Measurements from ENCODE around the gene POTEJ.
"Not testable (repeated sequence)": the region's sequence is repeated elsewhere in the genome, so short reads cannot be mapped to it uniquely, and the experiment has no call there.

POTEJ gene

DNA sequence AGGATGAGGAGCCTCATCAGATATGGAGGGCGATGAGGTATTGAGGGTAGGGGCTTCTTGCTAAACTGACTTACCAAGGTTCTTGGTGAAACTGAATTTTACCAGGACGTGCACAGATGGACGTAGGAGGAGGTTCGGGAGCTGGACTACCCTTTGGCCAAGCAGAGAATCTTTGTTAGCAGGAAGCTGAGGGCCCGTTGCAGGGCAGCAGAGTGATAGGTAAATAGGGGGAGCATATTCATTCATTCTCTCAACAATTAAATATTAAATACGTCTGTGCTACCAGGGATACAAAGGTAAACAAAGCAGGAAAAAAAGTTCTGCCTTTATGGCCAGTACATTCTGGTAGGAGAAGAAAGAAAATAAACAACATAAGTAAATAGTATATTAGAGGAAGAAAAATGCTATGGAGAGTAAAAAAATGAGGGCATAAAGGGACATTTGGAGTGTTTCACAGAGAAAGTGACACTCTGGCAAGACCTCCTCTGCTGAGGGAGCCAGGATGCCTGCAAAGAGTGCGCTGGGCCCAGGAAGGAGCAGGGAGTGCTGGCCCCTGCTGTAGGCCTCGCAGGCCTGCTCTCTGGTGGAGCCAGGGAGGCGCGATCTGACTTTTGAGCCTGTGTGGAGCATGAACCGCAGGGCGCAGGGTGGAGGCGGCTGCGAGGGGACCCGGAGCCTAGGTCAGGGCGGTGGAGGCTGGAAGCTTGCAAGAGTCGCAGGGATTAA lies 2.8 kb upstream of the POTEJ start:
- not testable (repeated sequence) for DNase-seq

DNA sequence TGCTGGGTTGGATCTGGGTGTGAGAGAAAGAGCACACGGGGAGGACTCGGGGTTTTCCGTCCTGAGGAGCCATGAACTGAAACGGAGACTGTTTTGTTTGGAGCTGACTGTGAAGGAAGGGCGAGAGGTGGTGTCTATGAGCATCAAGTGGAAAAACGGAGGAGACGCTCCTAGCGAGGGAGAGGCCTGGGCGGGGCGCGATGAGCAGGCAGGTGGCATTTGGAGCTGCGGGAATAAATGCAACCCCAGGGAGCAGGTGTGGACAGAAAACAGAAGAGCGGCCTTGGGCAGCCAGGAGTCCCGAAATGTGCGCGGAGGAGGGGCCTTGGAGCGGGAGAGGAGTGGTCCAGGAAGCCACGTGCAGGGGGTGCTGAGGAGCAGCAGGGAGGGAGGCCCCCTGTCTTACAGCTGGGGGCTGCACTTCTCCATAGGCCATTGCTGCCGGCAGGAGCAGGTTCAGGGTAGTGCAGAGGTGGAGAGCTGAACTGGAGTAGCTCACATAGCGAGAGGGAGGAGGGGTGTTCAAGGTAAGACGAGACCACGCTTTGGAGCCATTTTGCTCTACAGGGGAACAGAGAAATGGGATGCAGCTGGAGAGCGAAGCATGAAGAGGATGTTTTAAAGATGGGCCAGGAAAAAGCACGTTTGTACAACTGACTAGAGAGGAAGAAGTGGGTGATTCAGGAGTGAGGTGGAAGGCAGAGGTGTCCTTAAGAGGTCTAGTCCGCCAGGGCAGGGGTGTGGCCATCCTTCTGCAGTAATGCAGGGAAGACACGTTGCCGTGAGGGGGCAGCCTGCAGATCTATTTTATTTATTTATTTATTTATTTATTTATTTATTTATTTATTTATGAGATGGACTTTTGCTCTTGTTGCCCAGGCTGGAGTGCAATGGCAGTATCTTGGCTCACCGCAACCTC lies 2.0 kb upstream of the POTEJ start:
- not testable (repeated sequence) for DNase-seq

DNA sequence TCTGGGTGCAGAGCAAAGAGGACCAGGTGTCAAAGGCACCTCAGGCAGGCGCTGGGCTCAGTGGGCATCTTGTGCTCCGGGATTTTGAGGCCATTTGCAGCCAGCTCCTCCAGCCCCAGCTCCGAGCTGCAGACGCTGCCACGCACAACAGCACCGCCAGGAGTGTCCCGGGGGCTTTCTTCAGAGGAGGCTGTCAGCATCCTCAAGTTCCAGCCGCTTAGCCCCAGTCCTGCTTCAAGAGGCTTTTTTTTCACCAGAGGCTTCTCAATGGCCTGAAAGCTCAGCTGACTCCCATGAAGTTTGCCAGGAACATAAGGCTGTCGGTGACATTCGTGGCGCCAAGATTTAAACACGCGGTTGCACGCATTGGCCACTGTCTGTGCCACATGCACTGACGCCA lies 754 bp upstream of the POTEJ start:
- not testable (repeated sequence) for DNase-seq

- not testable (repeated sequence) for DNase-seq
Observed at GRCh38 chr2:130628784-130629475, 17.7 kb downstream of the POTEJ start.

DNA sequence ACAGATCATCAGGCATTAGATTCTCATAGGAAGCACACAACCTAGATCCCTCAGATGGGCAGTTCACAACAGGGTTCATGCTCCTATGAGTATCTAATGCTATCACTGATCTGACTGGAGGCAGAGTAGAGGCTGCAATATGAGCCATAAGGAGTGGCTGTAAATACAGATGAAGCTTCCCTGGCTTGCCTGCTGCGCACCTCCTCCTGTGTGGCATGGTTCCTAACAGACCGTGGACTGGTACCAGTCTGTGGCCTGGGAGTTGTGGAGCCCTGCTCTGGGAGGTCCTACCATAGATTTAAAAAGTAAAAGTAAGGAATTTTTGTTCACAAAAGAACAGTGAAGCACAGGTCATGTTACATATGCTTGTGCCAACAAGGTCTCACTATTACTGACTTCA lies 27.7 kb downstream of the POTEJ start:
- not testable (repeated sequence) for DNase-seq

- not testable (repeated sequence) for DNase-seq
Observed at GRCh38 chr2:130641688-130642087, 30.4 kb downstream of the POTEJ start.

DNA sequence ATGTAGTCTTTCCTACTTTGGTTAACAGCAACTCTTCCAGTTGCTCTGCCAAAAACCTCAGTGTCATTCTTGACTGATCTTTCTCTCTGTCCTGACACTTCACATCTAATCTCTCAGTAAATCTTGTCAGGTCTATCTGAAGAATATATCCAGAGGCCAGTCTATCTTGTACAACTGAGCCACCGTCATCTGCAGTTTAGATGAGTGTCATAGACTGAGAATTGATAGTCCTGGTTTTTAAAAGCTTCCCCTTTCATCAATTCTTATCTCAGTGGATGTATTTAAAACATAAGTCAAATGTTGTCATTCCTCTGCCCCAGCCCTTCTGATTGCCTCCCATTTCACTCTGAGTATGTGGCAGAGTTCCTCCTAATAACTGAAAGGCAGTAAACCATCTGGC lies 38.0 kb downstream of the POTEJ start:
- DNase-seq: not testable (repeated sequence)

DNA sequence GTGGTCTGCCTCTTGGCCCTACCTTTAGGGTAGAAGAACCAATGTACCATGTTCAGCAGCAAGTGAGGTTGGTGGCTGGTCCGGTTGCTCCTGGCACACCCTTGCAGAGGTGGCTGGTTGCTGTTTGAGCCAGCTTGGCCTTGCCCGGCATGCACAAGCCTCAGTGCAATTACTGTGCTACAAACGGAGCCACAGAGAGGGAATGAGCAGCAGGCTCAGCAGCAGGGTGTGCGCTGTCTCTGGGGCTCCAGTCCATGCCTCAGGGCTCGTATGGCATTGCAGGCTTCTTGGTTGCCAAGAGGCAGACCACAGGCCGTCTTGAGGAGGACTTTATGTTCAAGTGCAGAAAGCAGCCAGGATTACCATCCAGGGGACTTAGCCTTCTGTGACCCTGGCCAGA lies 53.3 kb downstream of the POTEJ start:
- DNase-seq: not testable (repeated sequence)

- not testable (repeated sequence) for DNase-seq
Observed at GRCh38 chr2:130665596-130665995, 54.4 kb downstream of the POTEJ start.

GRCh38 chr2:130667516-130667915 lies 56.3 kb downstream of the POTEJ start:
- DNase-seq: not testable (repeated sequence)

DNA sequence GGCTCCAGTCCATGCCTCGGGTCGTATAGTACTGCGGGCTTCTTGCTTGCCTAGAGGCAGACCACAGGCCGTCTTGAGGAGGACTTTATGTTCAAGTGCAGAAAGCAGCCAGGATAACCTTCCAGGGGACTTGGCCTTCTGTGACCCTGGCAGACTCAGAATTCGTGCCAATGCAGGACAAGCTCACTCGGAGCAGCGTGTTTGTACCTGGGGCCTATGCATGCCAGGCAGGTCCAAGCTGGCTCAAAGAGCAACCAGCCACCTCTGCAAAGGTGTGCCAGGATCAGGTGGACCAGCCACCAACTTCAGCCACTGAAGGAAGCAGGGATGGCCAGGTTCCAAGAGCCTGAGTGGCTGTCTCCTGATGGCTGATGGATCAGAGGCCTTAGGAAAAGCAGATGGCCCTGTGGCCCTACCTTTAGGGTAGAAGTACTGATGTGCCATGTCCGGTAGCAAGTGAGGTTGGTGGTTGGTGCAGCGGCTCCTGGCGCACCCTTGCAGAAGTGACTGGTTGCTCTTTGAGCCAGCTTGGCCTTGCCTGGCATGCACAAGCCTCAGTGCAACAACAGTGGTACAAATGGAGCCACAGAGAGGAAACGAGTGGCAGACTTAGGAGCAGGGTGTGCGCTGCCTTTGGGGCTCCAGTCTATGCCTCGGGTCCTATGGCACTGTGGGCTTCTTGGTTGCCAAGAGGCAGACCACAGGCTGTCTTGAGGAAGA lies 58.9 kb downstream of the POTEJ start:
- DNase-seq: not testable (repeated sequence)

DNA sequence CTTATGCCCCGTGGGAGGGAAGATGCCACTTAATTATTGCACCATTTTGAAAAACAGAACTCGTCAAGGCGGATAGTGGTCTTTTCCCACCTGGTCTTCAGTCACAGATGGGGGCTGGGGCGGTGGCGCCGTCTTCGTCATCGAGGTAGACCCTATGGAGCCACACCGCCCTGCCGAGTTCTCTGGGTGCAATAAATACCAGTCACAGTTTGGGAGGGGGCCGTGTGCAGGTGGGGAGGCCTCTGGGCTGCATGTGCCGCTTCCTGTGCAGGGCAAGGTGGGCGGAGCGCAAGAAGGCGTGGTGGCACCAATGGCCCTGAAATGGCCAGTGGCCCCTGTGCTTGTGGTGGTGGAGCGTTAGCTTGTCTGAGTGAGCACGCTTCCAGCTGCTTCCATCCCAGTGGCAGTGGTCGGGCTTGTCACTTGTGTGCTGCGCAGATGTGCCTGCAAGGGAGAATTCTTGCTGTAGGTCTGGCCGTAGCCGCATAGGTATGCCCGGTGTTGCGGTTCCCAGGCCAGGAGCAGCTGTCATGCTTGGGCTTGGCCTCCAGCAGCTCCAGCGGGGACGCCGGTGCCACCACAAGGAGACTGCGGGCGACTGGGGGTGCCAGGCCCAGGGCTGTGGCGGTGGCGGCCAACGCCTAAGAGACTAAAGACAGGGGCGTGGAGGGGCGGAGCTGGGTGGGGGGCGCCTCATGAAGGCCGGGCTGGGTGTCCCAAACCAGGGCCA lies 81.0 kb downstream of the POTEJ start:
- not testable (repeated sequence) for DNase-seq

GRCh38 chr2:130693474-130693873 lies 82.2 kb downstream of the POTEJ start:
- not testable (repeated sequence) for DNase-seq

GRCh38 chr2:130703250-130703649 lies 92.0 kb downstream of the POTEJ start:
- DNase-seq: not testable (repeated sequence)

Measured in AML-193 (cell line).